Gastroesophageal sphincter (tissue), 4 donors: ENCODE measurements around the gene NGLY1. TPM values are rescaled to one million over a fixed set of nuclear protein-coding genes. Genes with fewer than 3 reads are reported as not detected.

Experiments
- ATAC-seq: fragments of 150-250 bp; one replicate; pipeline ENCODE4 v1.9.1; 2016; ENCODE audit warnings: mild to moderate bottlenecking, moderate library complexity
- H3K27ac ChIP-seq, 4 donors: fragments of 200-600 bp; sonication (generic) in 3 of 4; 1 replicate in 3 of 4; 2 replicates in 1 of 4; pipeline ENCODE4 v1.5.1; 2016 to 2019
- H3K27me3 ChIP-seq: fragments of 200-600 bp; sonication (generic); one replicate; pipeline ENCODE4 v1.5.1; 2019
- H3K36me3 ChIP-seq, 2 donors: fragments of 200-600 bp; sonication (generic); one replicate each; pipeline ENCODE4 v1.5.1; 2019; ENCODE audit warnings: control low read depth in 1 of 2
- H3K4me1 ChIP-seq, 3 donors: fragments of 200-600 bp; sonication (generic); 1 replicate in 2 of 3; 2 replicates in 1 of 3; pipeline ENCODE4 v1.5.1; 2016 to 2019; ENCODE audit warnings: control low read depth in 2 of 3
- H3K4me3 ChIP-seq, 2 donors: fragments of 200-600 bp; sonication (generic); one replicate each; pipeline ENCODE4 v1.5.1; 2019; ENCODE audit warnings: mild to moderate bottlenecking in 1 of 2, moderate library complexity in 1 of 2
- H3K9me3 ChIP-seq, 3 donors: fragments of 200-600 bp; sonication (generic); one replicate each; pipeline ENCODE4 v1.5.1; 2017 to 2019; ENCODE audit warnings: control low read depth in 2 of 3
- EP300 ChIP-seq: sonication (generic); formaldehyde crosslinking; IDR thresholded peaks from one replicate; pipeline ENCODE4 v1.6.1; 2017; ENCODE audit warnings: antibody characterized with exemption, mild to moderate bottlenecking
- POLR2A ChIP-seq, 2 donors: fragments of 450-650 bp; IDR thresholded peaks; one replicate each; pipeline ENCODE4 v1.6.1; 2017; ENCODE audit warnings: antibody characterized with exemption in 2 of 2, mild to moderate bottlenecking in 2 of 2, moderate library complexity in 1 of 2
- POLR2AphosphoS5 ChIP-seq: sonication (generic); formaldehyde crosslinking; IDR thresholded peaks from one replicate; pipeline ENCODE4 v1.6.1; 2017; ENCODE audit warnings: antibody characterized with exemption
- WGBS, 2 donors: methylation state at CpG; one replicate each; pipeline ENCODE4 v1.1.5; 2018; ENCODE audit warnings: low coverage in 1 of 2; 5-methylcytosine and 5-hydroxymethylcytosine counted together
- total RNA-seq, 4 donors: library from RNA; depleted of rRNA; stranded (reverse); fragments of >200 nt; gene quantifications; one replicate each; pipeline ENCODE4 v1.1.0, GENCODE V29; 2016
- TF ChIP-seq, protein P1 (sequence below), 4 experiments: fragments of 200-600 bp in 2 of 4; fragments of 450-650 bp in 2 of 4; sonication (generic) in 1 of 4; IDR thresholded peaks; one replicate each; pipeline ENCODE4 v1.5.1; 2017 to 2019; ENCODE audit warnings: antibody characterized with exemption in 4 of 4, mild to moderate bottlenecking in 2 of 4, moderate library complexity in 2 of 4

Gene NGLY1, protein sequence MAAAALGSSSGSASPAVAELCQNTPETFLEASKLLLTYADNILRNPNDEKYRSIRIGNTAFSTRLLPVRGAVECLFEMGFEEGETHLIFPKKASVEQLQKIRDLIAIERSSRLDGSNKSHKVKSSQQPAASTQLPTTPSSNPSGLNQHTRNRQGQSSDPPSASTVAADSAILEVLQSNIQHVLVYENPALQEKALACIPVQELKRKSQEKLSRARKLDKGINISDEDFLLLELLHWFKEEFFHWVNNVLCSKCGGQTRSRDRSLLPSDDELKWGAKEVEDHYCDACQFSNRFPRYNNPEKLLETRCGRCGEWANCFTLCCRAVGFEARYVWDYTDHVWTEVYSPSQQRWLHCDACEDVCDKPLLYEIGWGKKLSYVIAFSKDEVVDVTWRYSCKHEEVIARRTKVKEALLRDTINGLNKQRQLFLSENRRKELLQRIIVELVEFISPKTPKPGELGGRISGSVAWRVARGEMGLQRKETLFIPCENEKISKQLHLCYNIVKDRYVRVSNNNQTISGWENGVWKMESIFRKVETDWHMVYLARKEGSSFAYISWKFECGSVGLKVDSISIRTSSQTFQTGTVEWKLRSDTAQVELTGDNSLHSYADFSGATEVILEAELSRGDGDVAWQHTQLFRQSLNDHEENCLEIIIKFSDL
- 10 to 100 TPM; 20.8 to 28.2 (median 25.4) TPM for total RNA-seq

DNA sequence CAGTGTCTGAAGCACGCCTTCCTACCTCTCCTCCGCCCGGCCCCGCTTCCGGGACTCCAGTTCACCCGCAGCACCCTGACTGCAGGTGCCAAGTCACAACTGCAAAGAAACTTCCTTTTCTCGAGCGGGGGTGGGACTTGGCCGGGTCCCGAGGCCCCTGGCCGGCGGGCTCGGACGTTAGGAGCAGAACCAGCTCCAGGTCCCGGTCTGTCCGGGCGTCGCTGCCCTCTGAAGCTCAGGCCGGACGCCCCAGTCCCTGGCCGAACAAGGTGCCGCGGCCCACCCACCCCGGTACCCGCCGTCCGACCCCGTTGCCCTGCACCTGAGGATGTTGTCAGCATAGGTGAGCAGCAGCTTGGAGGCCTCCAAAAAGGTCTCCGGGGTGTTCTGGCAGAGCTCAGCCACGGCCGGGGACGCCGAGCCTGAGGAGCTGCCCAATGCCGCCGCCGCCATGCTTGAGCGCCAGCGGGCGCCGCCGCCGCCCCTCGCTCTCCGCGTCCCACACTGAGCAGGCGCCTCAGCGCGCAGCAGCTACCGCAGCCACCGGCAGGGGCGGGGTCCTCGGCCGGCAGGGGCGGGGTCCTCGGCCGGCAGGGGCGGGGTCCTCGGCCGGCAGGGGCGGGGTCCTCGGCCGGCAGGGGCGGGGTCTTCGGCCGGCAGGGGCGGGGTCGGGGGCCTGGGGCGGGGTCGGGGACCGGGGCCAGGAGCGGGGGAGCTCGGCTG is at the start of gene NGLY1:
TSS of gene NGLY1 (minus strand) at position 506 of the 723 bp plus-strand sequence. CDS start at position 453, 53 bp downstream.
- Histone ChIP-seq H3K27ac (peak within 1 kb of the TSS; percentile 89 to 95 (median 92)), H3K4me3 (peak within 1 kb of the TSS; percentile 92 to 93), H3K9me3 (no peaks in the 10 kb centered on the region), H3K4me1 (peaks cover 0 to 32% (median 11%) of the 10 kb centered on the region in 3 donors), H3K36me3 (peaks cover 0 to 4% of the 10 kb centered on the region in 2 donors), H3K27me3 (no peaks in the 10 kb centered on the region)
- no CpG with 5 or more reads among the region's 72 CpGs for WGBS, 2 donors
- TF ChIP-seq POLR2AphosphoS5 (peak; percentile 86), POLR2A (IDR thresholded peaks at IDR 0.05) (peak; percentile 89), EP300 (no peak)
- TF ChIP-seq, protein P1, sequence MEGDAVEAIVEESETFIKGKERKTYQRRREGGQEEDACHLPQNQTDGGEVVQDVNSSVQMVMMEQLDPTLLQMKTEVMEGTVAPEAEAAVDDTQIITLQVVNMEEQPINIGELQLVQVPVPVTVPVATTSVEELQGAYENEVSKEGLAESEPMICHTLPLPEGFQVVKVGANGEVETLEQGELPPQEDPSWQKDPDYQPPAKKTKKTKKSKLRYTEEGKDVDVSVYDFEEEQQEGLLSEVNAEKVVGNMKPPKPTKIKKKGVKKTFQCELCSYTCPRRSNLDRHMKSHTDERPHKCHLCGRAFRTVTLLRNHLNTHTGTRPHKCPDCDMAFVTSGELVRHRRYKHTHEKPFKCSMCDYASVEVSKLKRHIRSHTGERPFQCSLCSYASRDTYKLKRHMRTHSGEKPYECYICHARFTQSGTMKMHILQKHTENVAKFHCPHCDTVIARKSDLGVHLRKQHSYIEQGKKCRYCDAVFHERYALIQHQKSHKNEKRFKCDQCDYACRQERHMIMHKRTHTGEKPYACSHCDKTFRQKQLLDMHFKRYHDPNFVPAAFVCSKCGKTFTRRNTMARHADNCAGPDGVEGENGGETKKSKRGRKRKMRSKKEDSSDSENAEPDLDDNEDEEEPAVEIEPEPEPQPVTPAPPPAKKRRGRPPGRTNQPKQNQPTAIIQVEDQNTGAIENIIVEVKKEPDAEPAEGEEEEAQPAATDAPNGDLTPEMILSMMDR (IDR thresholded peaks at IDR 0.05) = peak in 3 of 4 experiments; percentile 30 to 54 (median 41)
- ATAC-seq = peak; percentile 97

DNA sequence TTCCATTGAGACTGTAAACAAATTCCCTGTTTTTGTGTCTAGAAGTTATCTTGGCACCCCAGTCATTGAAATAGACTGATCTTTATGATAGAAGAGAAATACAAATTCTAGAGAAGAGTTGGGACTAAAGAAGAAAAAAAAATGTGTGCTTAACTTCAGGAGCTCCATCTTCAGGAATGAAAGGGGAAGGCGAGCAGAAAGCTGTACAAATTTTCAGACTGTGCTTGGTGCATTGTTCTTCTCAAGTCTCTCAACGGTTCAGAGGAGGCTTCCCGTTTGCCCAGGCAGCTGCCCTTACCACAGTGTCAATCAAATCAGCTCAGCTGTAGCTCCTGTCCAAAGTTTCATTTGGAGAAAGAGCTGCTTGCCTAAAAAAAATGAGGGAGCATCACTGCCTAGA is 48.3 kb upstream of the NGLY1 start:
- no peaks in the 10 kb centered on the region for H3K27me3 ChIP-seq
- no peak overlapping the region for H3K27ac ChIP-seq
- H3K4me3 ChIP-seq = no peak overlapping the region
- H3K9me3 ChIP-seq = no peaks in the 10 kb centered on the region
- no peak for ATAC-seq
- H3K4me1 ChIP-seq = peaks cover 0 to 10% (median 0%) of the 10 kb centered on the region in 3 donors
- no peaks in the 10 kb centered on the region for H3K36me3 ChIP-seq
- TF ChIP-seq EP300 (no peak), POLR2A (IDR thresholded peaks at IDR 0.05) (no peak), POLR2AphosphoS5 (no peak)
- TF ChIP-seq, protein P1 (IDR thresholded peaks at IDR 0.05) = peak in 1 of 4 experiments; percentile 20
- WGBS, 2 donors = 8 to 31% methylated on average over 3 of the region's 3 CpGs

DNA sequence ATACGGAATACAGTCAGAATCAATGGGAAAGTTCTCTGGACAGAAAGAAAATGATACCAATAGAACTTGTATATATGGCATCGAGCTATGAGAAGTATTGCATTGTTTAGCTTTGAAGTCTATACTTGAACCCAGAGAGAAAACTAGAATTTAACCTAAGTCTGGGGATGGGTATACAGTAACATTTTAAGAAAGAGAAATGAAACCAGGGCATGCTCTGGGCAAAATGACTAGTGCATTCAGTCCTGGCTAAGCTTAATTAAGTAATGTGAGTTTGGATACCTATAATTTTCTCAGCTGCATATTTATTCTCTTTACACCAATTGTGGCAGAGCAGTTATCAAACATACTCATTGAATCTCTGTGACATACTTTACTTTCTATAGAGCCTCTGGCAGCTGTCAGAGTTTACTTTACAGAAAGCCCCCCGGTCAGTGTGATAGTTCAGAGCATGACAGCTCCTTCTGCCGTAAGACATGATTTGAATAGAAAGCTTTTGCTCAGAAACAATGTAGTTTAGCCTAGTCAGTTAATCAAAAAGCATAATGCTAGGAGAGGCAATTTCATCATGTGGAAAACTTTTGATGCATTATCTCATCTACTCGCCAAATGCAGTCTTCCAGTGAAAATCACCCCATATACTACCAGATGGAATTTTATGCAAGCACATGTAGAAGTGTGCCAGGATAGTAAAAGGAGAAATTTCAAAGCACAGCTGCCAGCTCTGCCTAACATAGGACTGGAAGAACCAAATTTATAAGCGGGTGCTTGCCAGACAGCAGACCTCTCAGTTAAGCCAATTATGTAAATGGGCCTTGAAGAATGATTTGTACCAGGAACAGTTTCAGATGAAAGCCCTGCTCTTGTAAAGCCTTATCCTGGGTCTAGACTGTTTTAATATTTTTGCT is 47.4 kb upstream of the NGLY1 start:
- Histone ChIP-seq H3K27me3 (no peaks in the 10 kb centered on the region), H3K9me3 (no peaks in the 10 kb centered on the region), H3K36me3 (no peaks in the 10 kb centered on the region), H3K27ac (no peak overlapping the region), H3K4me1 (peaks cover 0 to 10% (median 0%) of the 10 kb centered on the region in 3 donors), H3K4me3 (no peak overlapping the region)
- ATAC-seq = no peak
- 67 to 72% methylated on average over 6 of the region's 6 CpGs for WGBS, 2 donors
- TF ChIP-seq POLR2A (IDR thresholded peaks at IDR 0.05) = no peak
- TF ChIP-seq EP300 = no peak
- TF ChIP-seq, protein P1 (IDR thresholded peaks at IDR 0.05) = no peak

DNA sequence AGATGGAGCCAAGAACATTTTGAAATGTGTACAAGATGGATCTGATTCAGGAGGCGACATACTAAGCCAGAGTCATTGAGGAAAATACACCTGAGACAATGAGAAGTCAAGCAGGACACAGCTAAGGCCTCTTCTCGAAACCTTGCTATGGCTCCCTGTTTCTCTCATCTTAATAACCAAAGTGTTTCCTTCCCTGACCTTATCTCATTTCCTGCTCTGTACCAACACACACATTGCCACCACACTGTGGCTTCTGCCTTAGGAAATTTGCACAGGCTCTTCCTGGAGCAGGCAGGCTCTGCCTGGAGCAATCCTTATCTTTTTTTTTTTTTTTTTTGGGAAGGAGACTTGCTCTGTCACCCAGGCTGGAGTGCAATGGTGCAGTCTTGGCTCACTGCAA is 43.3 kb upstream of the NGLY1 start:
- TF ChIP-seq POLR2A (IDR thresholded peaks at IDR 0.05) = no peak
- no peak for TF ChIP-seq EP300
- TF ChIP-seq, protein P1 (IDR thresholded peaks at IDR 0.05) = no peak
- TF ChIP-seq POLR2AphosphoS5 = no peak
- WGBS, 2 donors = 63 to 78% methylated on average over 2 of the region's 2 CpGs
- peaks cover 0 to 9% (median 0%) of the 10 kb centered on the region in 3 donors for H3K4me1 ChIP-seq
- no peaks in the 10 kb centered on the region for H3K36me3 ChIP-seq
- H3K4me3 ChIP-seq = no peak overlapping the region
- no peaks in the 10 kb centered on the region for H3K9me3 ChIP-seq
- no peaks in the 10 kb centered on the region for H3K27me3 ChIP-seq
- no peak overlapping the region for H3K27ac ChIP-seq
- ATAC-seq = no peak
